Esophagus muscularis mucosa (tissue), 4 donors: ENCODE results near the gene HOGA1. TPM values are rescaled to one million over a fixed set of nuclear protein-coding genes. Genes with fewer than 3 reads are reported as not detected.
A peak's percentile ranks its signal among the peaks of the same experiment; 100 is the strongest.

ENCODE experiments used
- DNase-seq: peaks from one replicate; pipeline ENCODE4 v3.0.0-alpha.2; 2017; ENCODE audit errors: extremely low spot score
- H3K27ac ChIP-seq, 4 donors: fragments of 200-600 bp; sonication (generic); replicated peaks in 1 of 4; 1 replicate in 3 of 4; 2 replicates in 1 of 4; pipeline ENCODE4 v1.5.1; 2016 to 2019; ENCODE audit warnings: mild to moderate bottlenecking in 1 of 4
- H3K27me3 ChIP-seq, 4 donors: fragments of 200-600 bp; sonication (generic); one replicate each; pipeline versions ENCODE4 v1.5.1 to v1.6.0; 2016 to 2019
- H3K36me3 ChIP-seq, 4 donors: fragments of 200-600 bp; sonication (generic); one replicate each; pipeline ENCODE4 v1.5.1; 2016 to 2019
- H3K4me1 ChIP-seq, 4 donors: fragments of 200-600 bp; sonication (generic); one replicate each; pipeline ENCODE4 v1.5.1; 2016 to 2019
- H3K4me3 ChIP-seq, 4 donors: fragments of 200-600 bp; sonication (generic); 1 replicate in 2 of 4; 2 replicates in 2 of 4; pipeline ENCODE4 v1.5.1; 2016 to 2019; ENCODE audit warnings: mild to moderate bottlenecking in 4 of 4, moderate library complexity in 1 of 4
- H3K9me3 ChIP-seq, 4 donors: fragments of 200-600 bp; sonication (generic); 1 replicate in 3 of 4; 2 replicates in 1 of 4; pipeline ENCODE4 v1.5.1; 2016 to 2019
- EP300 ChIP-seq: sonication (generic); formaldehyde crosslinking; IDR thresholded peaks from one replicate; pipeline ENCODE4 v1.6.1; 2017; ENCODE audit warnings: antibody characterized with exemption
- POLR2A ChIP-seq: fragments of 450-650 bp; IDR thresholded peaks from one replicate; pipeline ENCODE4 v1.6.1; 2017; ENCODE audit warnings: antibody characterized with exemption, moderate library complexity, mild to moderate bottlenecking, low read depth
- POLR2AphosphoS5 ChIP-seq, 2 donors: sonication (generic); formaldehyde crosslinking; IDR thresholded peaks; one replicate each; pipeline ENCODE4 v1.6.1; 2017; ENCODE audit warnings: antibody characterized with exemption in 2 of 2
- WGBS: methylation state at CpG from one replicate; pipeline ENCODE4 v1.1.5; 2018; 5-methylcytosine and 5-hydroxymethylcytosine counted together
- intact Hi-C: fragments of 100-400 bp; cut with DNase I; formaldehyde crosslinking; loops from one replicate; pipeline ENCODE4 v1.15.1; 2023
- total RNA-seq, 4 donors: library from RNA; depleted of rRNA; stranded (reverse); fragments of >200 nt; gene quantifications; one replicate each; pipeline versions ENCODE4 v1.1.0 to v1.2.1, GENCODE V29; 2016
- TF ChIP-seq, protein P1 (sequence below), 3 experiments: fragments of 200-600 bp in 2 of 3; fragments of 450-650 bp in 1 of 3; sonication (generic) in 2 of 3; IDR thresholded peaks; one replicate each; pipeline ENCODE4 v1.5.1; 2017 to 2019; ENCODE audit warnings: antibody characterized with exemption in 3 of 3, mild to moderate bottlenecking in 2 of 3, moderate library complexity in 1 of 3

Gene HOGA1
- total RNA-seq, 4 donors from 2014 or later = 0.45 to 1.5 (median 0.83) TPM

DNA sequence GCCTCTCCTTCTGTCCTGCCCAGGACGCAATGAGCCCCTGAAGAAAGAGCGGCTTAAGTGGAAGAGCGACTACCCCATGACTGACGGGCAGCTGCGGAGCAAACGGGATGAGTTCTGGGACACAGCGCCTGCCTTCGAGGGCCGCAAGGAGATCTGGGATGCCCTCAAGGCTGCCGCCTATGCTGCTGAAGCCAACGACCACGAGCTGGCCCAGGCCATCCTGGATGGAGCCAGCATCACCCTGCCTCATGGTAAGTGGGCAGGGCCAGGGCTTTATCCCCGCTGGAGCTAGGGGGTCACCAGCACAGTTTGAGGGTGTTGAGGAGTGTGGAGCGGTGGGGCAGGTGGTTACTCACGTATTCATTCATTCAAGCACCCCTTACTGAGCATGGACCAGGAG, 16.3 kb upstream of the HOGA1 start:
- no peaks in the 10 kb centered on the region for H3K9me3 ChIP-seq
- peaks cover 15 to 40% (median 34%) of the 10 kb centered on the region in 4 donors for H3K36me3 ChIP-seq
- H3K4me3 ChIP-seq = no peak overlapping the region
- TF ChIP-seq POLR2A (no peak), POLR2AphosphoS5 (IDR thresholded peaks at IDR 0.05) (no peak), EP300 (no peak)
- TF ChIP-seq, protein P1, sequence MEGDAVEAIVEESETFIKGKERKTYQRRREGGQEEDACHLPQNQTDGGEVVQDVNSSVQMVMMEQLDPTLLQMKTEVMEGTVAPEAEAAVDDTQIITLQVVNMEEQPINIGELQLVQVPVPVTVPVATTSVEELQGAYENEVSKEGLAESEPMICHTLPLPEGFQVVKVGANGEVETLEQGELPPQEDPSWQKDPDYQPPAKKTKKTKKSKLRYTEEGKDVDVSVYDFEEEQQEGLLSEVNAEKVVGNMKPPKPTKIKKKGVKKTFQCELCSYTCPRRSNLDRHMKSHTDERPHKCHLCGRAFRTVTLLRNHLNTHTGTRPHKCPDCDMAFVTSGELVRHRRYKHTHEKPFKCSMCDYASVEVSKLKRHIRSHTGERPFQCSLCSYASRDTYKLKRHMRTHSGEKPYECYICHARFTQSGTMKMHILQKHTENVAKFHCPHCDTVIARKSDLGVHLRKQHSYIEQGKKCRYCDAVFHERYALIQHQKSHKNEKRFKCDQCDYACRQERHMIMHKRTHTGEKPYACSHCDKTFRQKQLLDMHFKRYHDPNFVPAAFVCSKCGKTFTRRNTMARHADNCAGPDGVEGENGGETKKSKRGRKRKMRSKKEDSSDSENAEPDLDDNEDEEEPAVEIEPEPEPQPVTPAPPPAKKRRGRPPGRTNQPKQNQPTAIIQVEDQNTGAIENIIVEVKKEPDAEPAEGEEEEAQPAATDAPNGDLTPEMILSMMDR (IDR thresholded peaks at IDR 0.05) = no peak
- DNase-seq = no peak
- no peaks in the 10 kb centered on the region for H3K27me3 ChIP-seq
- 93% methylated on average over 5 of the region's 15 CpGs for WGBS
- no peak overlapping the region for H3K27ac ChIP-seq
- intact Hi-C loops = no loop called here
- H3K4me1 ChIP-seq = peaks cover 10 to 20% (median 11%) of the 10 kb centered on the region in 4 donors

DNA sequence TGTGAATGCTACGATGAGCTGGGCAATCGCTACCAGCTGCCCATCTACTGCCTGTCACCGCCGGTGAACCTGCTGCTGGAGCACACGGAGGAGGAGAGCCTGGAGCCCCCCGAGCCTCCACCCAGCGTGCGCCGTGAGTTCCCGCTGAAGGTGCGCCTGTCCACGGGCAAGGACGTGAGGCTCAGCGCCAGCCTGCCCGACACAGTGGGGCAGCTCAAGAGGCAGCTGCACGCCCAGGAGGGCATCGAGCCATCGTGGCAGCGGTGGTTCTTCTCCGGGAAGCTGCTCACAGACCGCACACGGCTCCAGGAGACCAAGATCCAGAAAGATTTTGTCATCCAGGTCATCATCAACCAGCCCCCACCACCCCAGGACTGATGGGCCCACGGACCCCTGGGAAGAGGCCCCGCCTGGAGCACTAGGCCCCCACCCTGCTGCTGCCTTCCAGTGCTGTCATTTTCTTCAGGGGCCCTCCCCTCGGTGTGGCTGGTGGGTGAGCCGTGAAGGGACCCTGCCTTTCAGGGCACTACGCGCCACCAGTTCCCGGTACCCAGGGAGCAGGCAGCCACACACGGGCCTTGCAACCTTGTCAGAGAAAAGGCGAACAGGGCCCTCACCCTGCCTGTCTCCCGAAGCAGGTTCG, 13.9 kb upstream of the HOGA1 start:
- TF ChIP-seq POLR2AphosphoS5 (IDR thresholded peaks at IDR 0.05) (no peak), EP300 (no peak), POLR2A (no peak)
- TF ChIP-seq, protein P1 (IDR thresholded peaks at IDR 0.05) = no peak
- DNase-seq = no peak
- intact Hi-C loops = no loop called here

DNA sequence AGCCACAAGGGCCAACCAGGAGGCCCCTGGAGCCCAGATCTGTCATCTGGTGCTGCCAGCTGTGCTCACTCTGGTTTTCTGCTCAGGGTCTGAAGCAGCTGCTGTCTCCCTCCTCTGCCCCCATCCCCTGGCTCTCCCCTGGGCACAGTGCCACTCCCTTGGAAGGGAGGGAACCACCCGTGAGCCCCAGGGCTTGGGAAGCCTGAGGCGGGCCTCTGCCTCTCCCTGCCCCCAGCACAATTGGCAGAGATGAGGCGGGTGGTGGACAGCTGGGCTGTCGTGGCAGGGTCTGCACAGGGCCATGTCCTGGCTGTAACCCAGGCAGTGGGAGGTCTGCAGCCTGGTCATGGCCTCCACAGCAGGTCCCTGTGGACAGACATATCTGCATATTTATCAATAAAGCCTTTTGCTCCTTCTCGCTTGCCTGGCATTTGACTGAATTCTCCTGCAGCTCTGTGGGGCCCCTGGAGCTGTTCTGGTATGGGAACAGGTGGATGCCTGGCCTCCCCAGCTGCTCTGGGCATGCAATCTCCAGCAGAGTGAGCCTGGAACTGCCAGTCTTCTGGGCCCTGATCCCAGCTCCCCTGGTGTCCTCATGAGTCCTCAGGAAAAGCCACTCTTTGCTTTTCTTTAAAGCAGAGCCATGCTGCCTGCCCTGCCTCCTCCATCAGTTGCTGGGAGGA, 13.3 kb upstream of the HOGA1 start:
- no peak for TF ChIP-seq POLR2AphosphoS5 (IDR thresholded peaks at IDR 0.05)
- no peak for TF ChIP-seq POLR2A
- no peak for TF ChIP-seq EP300
- intact Hi-C loops = no loop called here

More for the DNA sequence above, 13.9 kb upstream of the HOGA1 start:
- Histone ChIP-seq H3K27me3 (no peaks in the 10 kb centered on the region), H3K4me1 (peaks cover 24 to 33% (median 28%) of the 10 kb centered on the region in 4 donors), H3K4me3 (no peak overlapping the region), H3K36me3 (peaks cover 15 to 40% (median 34%) of the 10 kb centered on the region in 4 donors), H3K9me3 (no peaks in the 10 kb centered on the region), H3K27ac (no peak overlapping the region)
- WGBS = 98% methylated on average over 25 of the region's 33 CpGs

DNA sequence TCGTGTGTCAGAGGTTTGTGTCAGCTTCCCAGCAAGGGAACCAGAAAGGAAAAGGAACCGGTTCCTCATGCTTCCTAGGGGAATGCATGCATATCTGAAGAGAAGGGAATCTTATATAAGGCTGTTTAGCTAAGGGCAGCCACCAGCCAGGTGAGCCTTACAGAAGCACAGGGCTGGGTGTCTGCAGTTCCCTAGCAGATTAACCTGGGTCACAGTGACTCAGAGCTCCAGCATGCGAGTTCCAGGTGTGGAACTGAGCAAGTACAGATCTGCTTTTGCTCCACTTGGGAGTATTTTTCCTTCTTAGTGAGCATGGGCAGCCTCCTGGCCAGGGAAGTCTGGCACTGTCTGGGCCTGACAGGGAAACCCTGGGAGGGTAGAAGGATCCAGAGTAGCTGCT, 12.6 kb upstream of the HOGA1 start:
- DNase-seq = no peak
- Histone ChIP-seq H3K9me3 (no peaks in the 10 kb centered on the region), H3K27me3 (no peaks in the 10 kb centered on the region), H3K27ac (peak overlapping the region in 2 of 4 donors; percentile 24 to 25), H3K4me3 (no peak overlapping the region), H3K4me1 (peaks cover 30 to 36% (median 31%) of the 10 kb centered on the region in 4 donors), H3K36me3 (peaks cover 15 to 40% (median 34%) of the 10 kb centered on the region in 4 donors)
- TF ChIP-seq EP300 (no peak), POLR2AphosphoS5 (IDR thresholded peaks at IDR 0.05) (no peak), POLR2A (no peak)
- TF ChIP-seq, protein P1 (IDR thresholded peaks at IDR 0.05) = no peak
- WGBS = 90% methylated on average over 3 of the region's 3 CpGs
- intact Hi-C loops = loop anchor here (1.0 kb wide), 1 partner anchor 42 kb away; no protein-coding TSS in a partner anchor

More for the DNA sequence above, 13.3 kb upstream of the HOGA1 start:
- H3K27me3 ChIP-seq = no peaks in the 10 kb centered on the region
- H3K4me1 ChIP-seq = peaks cover 30 to 36% (median 31%) of the 10 kb centered on the region in 4 donors
- H3K36me3 ChIP-seq = peaks cover 15 to 40% (median 34%) of the 10 kb centered on the region in 4 donors
- no peaks in the 10 kb centered on the region for H3K9me3 ChIP-seq
- no peak overlapping the region for H3K4me3 ChIP-seq
- H3K27ac ChIP-seq = no peak overlapping the region
- WGBS = no CpG with 5 or more reads among the region's 5 CpGs
- no peak for DNase-seq
